ENCODE results near the gene ANO9.
"Not testable (repeated sequence)": the region's sequence is repeated elsewhere in the genome, so short reads cannot be mapped to it uniquely, and the experiment has no call there.

Gene ANO9

DNA sequence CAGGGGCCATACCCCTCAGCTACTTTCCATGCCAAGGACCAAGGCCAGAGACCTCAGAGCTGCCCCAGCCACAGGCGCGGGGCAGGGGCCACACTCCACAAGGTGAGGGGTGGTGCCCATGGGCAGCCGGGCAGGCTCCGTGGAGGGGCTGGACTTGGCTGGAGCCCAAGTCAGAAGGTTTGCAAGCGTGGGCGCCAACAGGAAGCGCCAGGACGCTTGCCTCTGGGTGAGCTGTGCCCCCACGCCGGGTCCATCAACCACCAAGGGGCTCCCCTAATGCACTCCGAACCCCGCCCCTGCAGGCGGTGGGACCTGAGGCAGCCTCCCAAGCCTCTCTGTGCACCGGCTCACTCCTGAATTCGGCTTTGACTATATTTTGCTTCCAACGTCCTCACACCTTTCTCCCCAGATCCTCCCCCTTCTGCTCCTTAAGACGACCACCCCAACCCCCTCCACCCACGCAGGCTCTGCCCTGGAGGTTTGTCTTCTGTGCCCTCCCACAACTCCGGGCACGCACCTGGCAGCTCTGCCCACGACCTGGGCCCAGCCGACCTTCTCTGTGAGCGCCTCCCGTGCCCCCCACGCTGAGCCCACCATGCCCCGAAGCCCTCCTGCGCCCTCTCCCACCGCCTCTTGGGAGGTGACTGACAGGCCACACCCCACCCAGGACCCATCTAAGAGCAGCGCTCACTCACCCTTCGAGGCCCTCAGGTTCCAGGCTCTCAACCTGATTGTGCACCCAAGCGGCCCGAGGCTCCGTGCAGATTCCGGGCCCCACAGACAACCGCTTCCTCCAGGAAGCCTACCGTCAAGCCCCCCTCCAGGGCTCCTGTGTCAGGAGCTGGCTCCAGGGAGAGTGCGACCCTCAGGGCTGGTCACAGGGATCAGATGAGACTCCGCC is 50.4 kb downstream of the ANO9 start:
- no peak overlapping the region for H3K4me3 ChIP-seq (ENCODE audit: low read depth, low read length)
- TF ChIP-seq CTCF (IDR thresholded peaks at IDR 0.05; ENCODE audit: borderline replicate concordance, insufficient read depth, low read depth, low read length), result no peak

DNA sequence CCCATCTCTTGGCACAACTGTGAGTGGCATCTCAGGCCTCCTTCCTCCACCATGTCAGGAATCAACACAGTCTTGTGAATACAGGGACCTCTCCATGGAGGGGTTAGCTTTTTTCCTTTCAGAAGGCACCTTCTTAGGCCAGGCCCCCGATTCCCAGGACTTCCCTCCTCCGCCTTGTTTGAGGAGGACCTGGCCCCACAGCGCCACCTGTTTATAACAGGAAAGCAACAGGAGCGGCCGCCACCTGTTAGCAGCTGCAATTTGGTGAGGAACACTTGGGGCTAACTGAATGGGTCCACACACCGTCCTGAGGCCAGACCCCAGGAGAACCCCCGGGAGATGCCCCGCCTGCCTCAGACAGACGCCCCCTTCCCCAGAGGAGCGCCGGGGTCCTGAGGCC is 51.6 kb downstream of the ANO9 start:
- H3K4me3 ChIP-seq (ENCODE audit: low read depth, low read length), result no peak overlapping the region
- TF ChIP-seq CTCF (IDR thresholded peaks at IDR 0.05; ENCODE audit: borderline replicate concordance, insufficient read depth, low read depth, low read length), result no peak

GRCh38 chr11:389369-389768 is 52.4 kb downstream of the ANO9 start:
- H3K4me3 ChIP-seq (ENCODE audit: low read depth, low read length), result not testable (repeated sequence)

DNA sequence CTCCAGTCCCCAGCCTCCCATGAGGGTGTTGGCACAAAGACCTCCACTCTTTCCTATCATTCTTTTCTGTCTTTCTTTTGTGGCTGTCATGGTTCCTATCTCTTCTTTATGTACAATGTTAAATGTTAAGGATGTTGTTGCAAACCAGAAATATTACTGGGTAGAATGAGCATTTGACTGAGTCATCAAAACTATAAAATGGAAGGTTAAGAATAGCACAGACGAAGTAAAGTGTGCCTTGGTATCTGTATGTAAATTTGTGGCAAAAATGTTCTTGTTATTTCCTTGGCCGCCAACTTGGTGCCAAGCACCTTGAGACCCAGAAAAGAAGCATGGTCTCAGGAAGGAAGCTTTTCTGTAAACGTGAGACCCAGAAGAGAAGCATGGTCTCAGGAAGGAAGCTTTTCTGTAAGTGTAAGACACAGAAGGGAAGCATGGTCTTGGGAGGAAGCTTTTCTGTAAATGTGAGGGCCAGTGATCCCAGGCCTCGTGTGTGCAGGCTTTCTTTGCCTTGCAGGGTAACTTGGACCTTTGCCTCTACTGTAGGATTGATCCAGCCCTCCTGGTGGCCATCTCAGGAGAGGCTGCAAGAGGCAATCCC is 54.5 kb downstream of the ANO9 start:
- no peak for TF ChIP-seq CTCF (IDR thresholded peaks at IDR 0.05; ENCODE audit: borderline replicate concordance, insufficient read depth, low read depth, low read length)
- H3K4me3 ChIP-seq (ENCODE audit: low read depth, low read length), result no peak overlapping the region

- no peak overlapping the region for H3K4me3 ChIP-seq (ENCODE audit: low read depth, low read length)
- no peak for TF ChIP-seq CTCF (IDR thresholded peaks at IDR 0.05; ENCODE audit: borderline replicate concordance, insufficient read depth, low read depth, low read length)
Measured at GRCh38 chr11:386483-386882, 55.3 kb downstream of the ANO9 start.

DNA sequence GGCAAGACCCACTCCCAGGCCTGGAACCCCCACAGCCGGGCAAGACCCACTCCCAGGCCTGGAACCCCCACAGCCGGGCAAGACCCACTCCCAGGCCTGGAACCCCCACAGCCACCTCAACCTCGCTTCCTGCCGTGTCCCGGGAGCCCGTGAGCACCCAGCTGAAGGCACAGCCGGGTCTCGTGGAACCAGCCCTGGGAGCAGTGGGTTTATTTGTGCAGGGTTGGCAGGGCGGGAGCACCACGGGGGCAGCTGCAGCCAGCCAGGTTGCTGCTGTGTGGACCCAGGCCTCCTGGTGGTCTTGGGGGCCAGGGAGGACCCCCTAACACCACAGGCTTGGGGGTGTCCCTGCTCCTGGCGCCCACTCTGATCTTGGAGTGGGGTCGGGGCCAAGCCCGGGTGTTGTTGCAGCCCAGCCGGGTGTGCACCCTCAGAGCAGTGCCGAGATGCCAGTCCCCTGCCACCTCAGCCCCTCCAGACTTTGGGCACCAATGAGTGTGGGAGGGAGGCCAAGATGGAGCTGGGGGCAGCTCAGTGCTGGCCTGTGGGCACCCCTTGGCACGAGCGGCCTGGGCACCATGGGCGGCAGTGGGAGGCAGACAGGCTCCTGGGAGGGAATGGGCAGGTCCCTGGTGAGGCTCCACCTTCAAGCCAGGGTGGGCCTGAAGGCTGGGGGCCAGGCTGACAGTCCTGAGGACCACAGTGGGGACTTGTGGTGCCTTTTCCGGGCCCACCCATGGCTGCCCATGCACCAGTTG is 56.0 kb downstream of the ANO9 start:
- H3K4me3 ChIP-seq (ENCODE audit: low read depth, low read length), result no peak overlapping the region
- no peak for TF ChIP-seq CTCF (IDR thresholded peaks at IDR 0.05; ENCODE audit: borderline replicate concordance, insufficient read depth, low read depth, low read length)

DNA sequence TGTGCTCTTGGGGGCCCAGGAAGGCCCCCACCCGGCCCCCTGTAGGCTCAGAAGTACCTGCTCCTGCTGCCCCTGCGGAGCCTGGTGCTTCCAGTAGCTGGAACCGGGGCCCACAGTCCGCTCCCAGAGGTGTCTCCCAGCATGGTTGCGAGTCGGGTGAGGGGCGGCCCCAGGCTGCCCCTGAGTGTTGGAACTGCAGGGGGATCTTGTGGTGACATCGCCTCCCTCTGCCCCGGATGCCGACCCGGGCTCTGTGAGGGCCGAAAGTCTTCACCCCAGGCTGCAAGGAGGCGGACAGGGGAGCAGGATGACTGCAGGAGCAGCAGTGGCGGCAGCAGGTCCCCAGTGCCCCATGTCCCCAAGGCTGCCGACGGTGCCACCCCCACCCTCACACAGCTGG is 57.3 kb downstream of the ANO9 start:
- TF ChIP-seq CTCF (IDR thresholded peaks at IDR 0.05; ENCODE audit: borderline replicate concordance, insufficient read depth, low read depth, low read length), result no peak
- H3K4me3 ChIP-seq (ENCODE audit: low read depth, low read length), result no peak overlapping the region

All from GM12875 (cell line).